ENCODE measurements around the gene PHYKPL.
"Not testable (repeated sequence)": the region's sequence is repeated elsewhere in the genome, so short reads cannot be mapped to it uniquely, and the experiment has no call there.

PHYKPL gene

GRCh38 chr5:178256746-178257145, 24.1 kb upstream of the PHYKPL start:
- no peak for DNase-seq (ENCODE audit: low read depth)
- H3K4me3 ChIP-seq (ENCODE audit: control insufficient read depth, low read depth, low read length): no peak overlapping the region

GRCh38 chr5:178253632-178254031, 21.0 kb upstream of the PHYKPL start:
- H3K4me3 ChIP-seq (ENCODE audit: control insufficient read depth, low read depth, low read length); DNase-seq (ENCODE audit: low read depth): not testable (repeated sequence)

More at GRCh38 chr5:178256746-178257145, 24.1 kb upstream of the PHYKPL start:
- TF ChIP-seq CTCF (IDR thresholded peaks at IDR 0.05; ENCODE audit: control insufficient read depth, insufficient read depth, low read depth, low read length, missing control alignments): no peak

GRCh38 chr5:178252258-178252657, 19.7 kb upstream of the PHYKPL start:
- no peak overlapping the region for H3K4me3 ChIP-seq (ENCODE audit: control insufficient read depth, low read depth, low read length)
- no peak for TF ChIP-seq CTCF (IDR thresholded peaks at IDR 0.05; ENCODE audit: control insufficient read depth, insufficient read depth, low read depth, low read length, missing control alignments)
- no peak for DNase-seq (ENCODE audit: low read depth)

GRCh38 chr5:178250263-178250662, 17.7 kb upstream of the PHYKPL start:
- no peak for DNase-seq (ENCODE audit: low read depth)
- TF ChIP-seq CTCF (IDR thresholded peaks at IDR 0.05; ENCODE audit: control insufficient read depth, insufficient read depth, low read depth, low read length, missing control alignments): no peak
- H3K4me3 ChIP-seq (ENCODE audit: control insufficient read depth, low read depth, low read length): no peak overlapping the region

- peak; percentile 79 for DNase-seq (ENCODE audit: low read depth)
- no peak overlapping the region for H3K4me3 ChIP-seq (ENCODE audit: control insufficient read depth, low read depth, low read length)
- TF ChIP-seq CTCF (IDR thresholded peaks at IDR 0.05; ENCODE audit: control insufficient read depth, insufficient read depth, low read depth, low read length, missing control alignments): no peak
Observed at GRCh38 chr5:178249191-178249989, 16.8 kb upstream of the PHYKPL start.

- TF ChIP-seq CTCF (IDR thresholded peaks at IDR 0.05; ENCODE audit: control insufficient read depth, insufficient read depth, low read depth, low read length, missing control alignments): no peak
- DNase-seq (ENCODE audit: low read depth): no peak
- no peak overlapping the region for H3K4me3 ChIP-seq (ENCODE audit: control insufficient read depth, low read depth, low read length)
Observed at GRCh38 chr5:178248750-178249149, 16.1 kb upstream of the PHYKPL start.

Data from AG09309 (cell line).